Coronary artery (tissue), 2 donors: Measurements from ENCODE around the gene PIEZO2.

Source experiments
- DNase-seq: peaks from one replicate; pipeline ENCODE4 v3.0.0-alpha.2; 2017; ENCODE audit warnings: low spot score
- H3K27ac ChIP-seq, 2 donors: fragments of 200-600 bp; sonication (generic); one replicate each; pipeline ENCODE4 v1.5.1; 2016 to 2019
- H3K4me3 ChIP-seq: fragments of 200-600 bp; sonication (generic); 2 replicates; pipeline ENCODE4 v1.5.1; 2016; ENCODE audit warnings: mild to moderate bottlenecking, moderate library complexity
- TF ChIP-seq, protein P1 (sequence below): fragments of 200-600 bp; sonication (generic); IDR thresholded peaks from one replicate; pipeline ENCODE4 v1.5.1; 2019; ENCODE audit warnings: antibody characterized with exemption

PIEZO2 gene

DNA sequence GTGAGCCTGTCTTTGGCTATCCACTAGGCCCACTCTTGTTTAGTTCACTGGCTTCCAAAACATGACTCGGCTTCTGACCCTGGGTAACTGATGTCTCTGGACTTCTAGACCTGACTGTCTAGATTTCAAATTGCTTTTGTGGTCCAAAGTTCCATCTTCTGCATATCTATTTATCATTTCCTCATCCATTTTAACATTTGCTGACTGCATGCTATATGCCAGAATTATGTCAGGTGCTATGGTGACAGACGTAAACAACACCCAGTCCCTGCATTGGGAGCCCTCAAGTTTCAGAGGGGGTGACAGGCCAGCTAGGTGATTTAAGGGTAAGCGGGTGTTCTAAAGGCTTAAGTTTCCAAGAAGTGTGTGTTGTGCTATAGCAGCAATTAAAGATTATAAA, 140.9 kb downstream of the PIEZO2 start:
- DNase-seq, result no peak

GRCh38 chr18:11005528-11005927, 143.8 kb downstream of the PIEZO2 start:
- DNase-seq, result no peak
- TF ChIP-seq, protein P1, sequence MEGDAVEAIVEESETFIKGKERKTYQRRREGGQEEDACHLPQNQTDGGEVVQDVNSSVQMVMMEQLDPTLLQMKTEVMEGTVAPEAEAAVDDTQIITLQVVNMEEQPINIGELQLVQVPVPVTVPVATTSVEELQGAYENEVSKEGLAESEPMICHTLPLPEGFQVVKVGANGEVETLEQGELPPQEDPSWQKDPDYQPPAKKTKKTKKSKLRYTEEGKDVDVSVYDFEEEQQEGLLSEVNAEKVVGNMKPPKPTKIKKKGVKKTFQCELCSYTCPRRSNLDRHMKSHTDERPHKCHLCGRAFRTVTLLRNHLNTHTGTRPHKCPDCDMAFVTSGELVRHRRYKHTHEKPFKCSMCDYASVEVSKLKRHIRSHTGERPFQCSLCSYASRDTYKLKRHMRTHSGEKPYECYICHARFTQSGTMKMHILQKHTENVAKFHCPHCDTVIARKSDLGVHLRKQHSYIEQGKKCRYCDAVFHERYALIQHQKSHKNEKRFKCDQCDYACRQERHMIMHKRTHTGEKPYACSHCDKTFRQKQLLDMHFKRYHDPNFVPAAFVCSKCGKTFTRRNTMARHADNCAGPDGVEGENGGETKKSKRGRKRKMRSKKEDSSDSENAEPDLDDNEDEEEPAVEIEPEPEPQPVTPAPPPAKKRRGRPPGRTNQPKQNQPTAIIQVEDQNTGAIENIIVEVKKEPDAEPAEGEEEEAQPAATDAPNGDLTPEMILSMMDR, result no peak
- Histone ChIP-seq H3K27ac (no peak overlapping the region), H3K4me3 (no peak overlapping the region)

More for the DNA sequence above, 140.9 kb downstream of the PIEZO2 start:
- no peak overlapping the region for H3K4me3 ChIP-seq
- TF ChIP-seq, protein P1, result no peak
- H3K27ac ChIP-seq, result no peak overlapping the region

DNA sequence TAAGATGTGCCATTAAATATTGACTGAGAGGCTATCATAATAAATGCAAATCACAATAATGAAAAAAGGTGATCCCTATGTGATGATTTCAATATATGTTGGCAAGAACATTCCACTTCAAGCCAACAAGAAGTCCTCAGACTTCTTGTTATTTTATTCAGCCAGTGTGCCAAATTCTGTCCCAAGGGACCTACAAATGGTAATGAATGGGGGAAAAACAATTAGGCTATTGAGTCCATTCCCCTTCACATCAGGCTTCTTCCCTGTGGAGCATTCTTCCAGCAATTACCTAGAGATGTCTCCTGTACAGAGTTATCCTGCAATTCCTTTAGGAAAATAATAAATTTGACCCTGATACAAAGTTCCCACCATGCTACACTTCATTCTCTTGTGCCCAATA, 144.4 kb downstream of the PIEZO2 start:
- H3K4me3 ChIP-seq, result no peak overlapping the region
- no peak for DNase-seq
- no peak overlapping the region for H3K27ac ChIP-seq
- TF ChIP-seq, protein P1, result no peak

GRCh38 chr18:11004294-11004693, 145.1 kb downstream of the PIEZO2 start:
- Histone ChIP-seq H3K4me3 (no peak overlapping the region), H3K27ac (no peak overlapping the region)
- no peak for DNase-seq
- TF ChIP-seq, protein P1, result no peak

DNA sequence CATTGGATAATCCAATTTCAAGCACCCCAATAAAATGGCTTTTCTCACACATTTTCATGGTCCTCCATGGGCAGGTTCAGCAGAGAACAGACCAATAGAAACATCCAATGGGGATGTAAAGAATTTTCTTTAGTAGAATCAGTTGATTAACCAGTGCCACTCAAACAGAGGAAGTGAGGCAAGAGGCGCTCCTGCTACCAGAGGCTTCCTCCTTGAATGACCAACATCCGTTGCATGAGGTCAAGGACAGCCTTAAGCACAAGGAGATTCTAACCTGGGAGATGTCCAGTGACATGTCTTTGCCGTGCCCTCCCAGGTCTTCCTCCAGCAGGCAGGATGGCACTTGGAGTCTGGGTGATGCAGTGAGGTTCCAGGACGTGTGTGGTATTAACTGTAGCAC, 146.6 kb downstream of the PIEZO2 start:
- Histone ChIP-seq H3K4me3 (no peak overlapping the region), H3K27ac (no peak overlapping the region)
- TF ChIP-seq, protein P1, result no peak
- DNase-seq, result no peak

DNA sequence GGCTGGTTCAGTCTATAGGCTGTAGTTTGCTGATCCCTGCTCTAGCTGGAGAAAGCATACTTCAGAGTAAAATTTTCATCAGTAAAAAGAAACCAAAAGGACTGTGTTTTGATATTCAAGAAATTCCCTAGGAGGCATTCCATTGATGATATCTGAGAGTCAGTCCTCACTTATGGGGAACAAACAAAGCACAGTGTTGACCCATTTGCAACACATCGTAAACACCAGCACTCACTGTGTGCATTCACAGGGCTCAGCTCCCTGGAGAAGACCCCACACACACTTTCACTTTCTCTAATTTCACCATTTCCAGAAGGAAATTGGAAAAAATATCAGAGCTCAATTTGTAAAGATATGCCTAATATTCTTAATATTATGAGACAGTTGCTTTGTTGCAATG, 147.1 kb downstream of the PIEZO2 start:
- Histone ChIP-seq H3K27ac (no peak overlapping the region), H3K4me3 (no peak overlapping the region)
- TF ChIP-seq, protein P1, result no peak
- DNase-seq, result no peak

DNA sequence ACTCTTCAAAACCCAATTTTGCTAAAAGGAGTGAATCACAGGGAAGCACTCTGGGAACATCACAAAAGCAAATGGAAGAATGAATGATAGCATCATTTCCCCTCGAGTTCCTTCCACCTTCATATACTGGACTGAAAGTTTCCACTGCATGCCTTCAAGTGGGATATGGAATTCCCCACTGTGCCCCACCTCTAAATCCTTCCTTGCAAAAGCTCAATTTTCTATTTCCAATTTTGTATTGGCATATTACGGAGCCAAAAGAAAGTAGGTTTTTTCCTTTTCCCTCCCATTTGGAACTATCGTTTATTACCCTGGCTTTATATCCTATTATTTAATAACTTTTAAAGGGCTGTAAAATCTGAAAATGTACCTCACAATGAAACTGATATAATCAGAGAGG, 149.3 kb downstream of the PIEZO2 start:
- Histone ChIP-seq H3K27ac (no peak overlapping the region), H3K4me3 (no peak overlapping the region)
- DNase-seq, result no peak
- TF ChIP-seq, protein P1, result no peak
